Measurements from ENCODE around the gene PDE6G.

GRCh38 chr17:81662002-81662401 lies 5.7 kb upstream of the PDE6G start:
- no peak for TF ChIP-seq POLR2AphosphoS5 (IDR thresholded peaks at IDR 0.05; ENCODE audit: insufficient read depth in 1 of 2, low read depth in 1 of 2)
- TF ChIP-seq CTCF (IDR thresholded peaks at IDR 0.05), result no peak
- TF ChIP-seq POLR2A (IDR thresholded peaks at IDR 0.05), result no peak
